ENCODE data around the gene TESK2. TPM values are rescaled to one million over a fixed set of nuclear protein-coding genes. Genes with fewer than 3 reads are reported as not detected.

Gene TESK2
- total and polyA plus RNA-seq, 2 of the 13 experiments (the other 11 are each of a cell fraction or from before 2014, with no cell fraction given) = 5.5 to 9.6 TPM

GRCh38 chr1:45522324-45523104 lies 31.6 kb upstream of the TESK2 start (continued):
- TF ChIP-seq MNT (IDR thresholded peaks at IDR 0.05) (no peak), NR2F1 (CRISPR knock-in tag; IDR thresholded peaks at IDR 0.05) (peak in 1 of 2 experiments; percentile 13; a peak in 1 of 4 replicates), THRA (CRISPR knock-in tag; IDR thresholded peaks at IDR 0.05; ENCODE audit: borderline replicate concordance) (peak; percentile 56; the same call in 1 of the 2 replicates), GZF1 (CRISPR knock-in tag; IDR thresholded peaks at IDR 0.05) (peak; percentile 53; the same call in 1 of the 2 replicates), SOX6 (IDR thresholded peaks at IDR 0.05) (no peak), SOX6 (CRISPR knock-in tag; IDR thresholded peaks at IDR 0.05) (no peak), ZNF160 (CRISPR knock-in tag; IDR thresholded peaks at IDR 0.05) (no peak), ZSCAN22 (CRISPR knock-in tag; IDR thresholded peaks at IDR 0.05) (0 out of 2 replicates have a peak, but pooled peaks have one; percentile 10), BCL6 (CRISPR knock-in tag; IDR thresholded peaks at IDR 0.05) (peak; percentile 16; the same call in 1 of the 2 replicates), HNF4A (CRISPR knock-in tag; IDR thresholded peaks at IDR 0.05) (no peak), ZNF709 (CRISPR knock-in tag; IDR thresholded peaks at IDR 0.05) (no peak), ZNF629 (CRISPR knock-in tag; conservative IDR thresholded peaks at IDR 0.05) (no peak), SALL1 (CRISPR knock-in tag; IDR thresholded peaks at IDR 0.05) (no peak), HNF4G (IDR thresholded peaks at IDR 0.05; ENCODE audit: borderline replicate concordance, low read depth, low read length) (no peak), HNF4G (CRISPR knock-in tag; IDR thresholded peaks at IDR 0.05; ENCODE audit: borderline replicate concordance, low read depth) (no peak), CEBPG (CRISPR knock-in tag; IDR thresholded peaks at IDR 0.05) (peak; percentile 41; the same call in 1 of the 2 replicates), ZSCAN31 (CRISPR knock-in tag; IDR thresholded peaks at IDR 0.05; ENCODE audit: low read depth) (no peak), CC2D1A (CRISPR knock-in tag; IDR thresholded peaks at IDR 0.05) (no peak), FOSL2 (CRISPR knock-in tag; IDR thresholded peaks at IDR 0.05) (no peak), ZNF382 (CRISPR knock-in tag; IDR thresholded peaks at IDR 0.05; ENCODE audit: borderline replicate concordance) (no peak)
- TF ChIP-seq, protein P1, sequence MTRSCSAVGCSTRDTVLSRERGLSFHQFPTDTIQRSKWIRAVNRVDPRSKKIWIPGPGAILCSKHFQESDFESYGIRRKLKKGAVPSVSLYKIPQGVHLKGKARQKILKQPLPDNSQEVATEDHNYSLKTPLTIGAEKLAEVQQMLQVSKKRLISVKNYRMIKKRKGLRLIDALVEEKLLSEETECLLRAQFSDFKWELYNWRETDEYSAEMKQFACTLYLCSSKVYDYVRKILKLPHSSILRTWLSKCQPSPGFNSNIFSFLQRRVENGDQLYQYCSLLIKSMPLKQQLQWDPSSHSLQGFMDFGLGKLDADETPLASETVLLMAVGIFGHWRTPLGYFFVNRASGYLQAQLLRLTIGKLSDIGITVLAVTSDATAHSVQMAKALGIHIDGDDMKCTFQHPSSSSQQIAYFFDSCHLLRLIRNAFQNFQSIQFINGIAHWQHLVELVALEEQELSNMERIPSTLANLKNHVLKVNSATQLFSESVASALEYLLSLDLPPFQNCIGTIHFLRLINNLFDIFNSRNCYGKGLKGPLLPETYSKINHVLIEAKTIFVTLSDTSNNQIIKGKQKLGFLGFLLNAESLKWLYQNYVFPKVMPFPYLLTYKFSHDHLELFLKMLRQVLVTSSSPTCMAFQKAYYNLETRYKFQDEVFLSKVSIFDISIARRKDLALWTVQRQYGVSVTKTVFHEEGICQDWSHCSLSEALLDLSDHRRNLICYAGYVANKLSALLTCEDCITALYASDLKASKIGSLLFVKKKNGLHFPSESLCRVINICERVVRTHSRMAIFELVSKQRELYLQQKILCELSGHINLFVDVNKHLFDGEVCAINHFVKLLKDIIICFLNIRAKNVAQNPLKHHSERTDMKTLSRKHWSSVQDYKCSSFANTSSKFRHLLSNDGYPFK (CRISPR knock-in tag; IDR thresholded peaks at IDR 0.05; ENCODE audit: borderline replicate concordance) = no peak
- TF ChIP-seq, protein P2, sequence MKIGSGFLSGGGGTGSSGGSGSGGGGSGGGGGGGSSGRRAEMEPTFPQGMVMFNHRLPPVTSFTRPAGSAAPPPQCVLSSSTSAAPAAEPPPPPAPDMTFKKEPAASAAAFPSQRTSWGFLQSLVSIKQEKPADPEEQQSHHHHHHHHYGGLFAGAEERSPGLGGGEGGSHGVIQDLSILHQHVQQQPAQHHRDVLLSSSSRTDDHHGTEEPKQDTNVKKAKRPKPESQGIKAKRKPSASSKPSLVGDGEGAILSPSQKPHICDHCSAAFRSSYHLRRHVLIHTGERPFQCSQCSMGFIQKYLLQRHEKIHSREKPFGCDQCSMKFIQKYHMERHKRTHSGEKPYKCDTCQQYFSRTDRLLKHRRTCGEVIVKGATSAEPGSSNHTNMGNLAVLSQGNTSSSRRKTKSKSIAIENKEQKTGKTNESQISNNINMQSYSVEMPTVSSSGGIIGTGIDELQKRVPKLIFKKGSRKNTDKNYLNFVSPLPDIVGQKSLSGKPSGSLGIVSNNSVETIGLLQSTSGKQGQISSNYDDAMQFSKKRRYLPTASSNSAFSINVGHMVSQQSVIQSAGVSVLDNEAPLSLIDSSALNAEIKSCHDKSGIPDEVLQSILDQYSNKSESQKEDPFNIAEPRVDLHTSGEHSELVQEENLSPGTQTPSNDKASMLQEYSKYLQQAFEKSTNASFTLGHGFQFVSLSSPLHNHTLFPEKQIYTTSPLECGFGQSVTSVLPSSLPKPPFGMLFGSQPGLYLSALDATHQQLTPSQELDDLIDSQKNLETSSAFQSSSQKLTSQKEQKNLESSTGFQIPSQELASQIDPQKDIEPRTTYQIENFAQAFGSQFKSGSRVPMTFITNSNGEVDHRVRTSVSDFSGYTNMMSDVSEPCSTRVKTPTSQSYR (CRISPR knock-in tag; IDR thresholded peaks at IDR 0.05; ENCODE audit: borderline replicate concordance) = no peak
